ENCODE data around the gene EGFL6.

EGFL6 gene

DNA sequence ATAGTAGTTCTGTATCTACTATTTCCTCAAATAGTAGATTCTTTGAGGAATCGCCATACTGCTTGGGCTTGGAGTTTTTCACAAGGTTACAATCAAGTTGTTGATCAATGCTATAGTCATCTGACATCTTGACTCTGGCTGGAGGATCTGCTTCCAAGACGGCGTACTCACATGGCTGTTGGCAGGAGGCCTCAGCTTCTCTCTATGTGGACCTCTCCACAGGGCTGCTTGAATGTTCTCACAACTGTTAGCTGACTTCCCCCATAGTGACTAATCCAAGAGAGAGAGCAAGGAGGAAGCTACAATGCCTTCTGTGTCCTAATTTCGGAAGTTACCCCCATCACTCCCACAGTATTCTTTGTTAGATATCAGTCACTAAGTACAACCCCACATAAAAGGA is 10.3 kb downstream of the EGFL6 start:
- TF ChIP-seq YY1 (IDR thresholded peaks at IDR 0.05; ENCODE audit: low read depth) = no peak
- TF ChIP-seq CREB1 (IDR thresholded peaks at IDR 0.05; ENCODE audit: low read depth) = no peak
- TF ChIP-seq MAX (IDR thresholded peaks at IDR 0.05) = no peak
- TF ChIP-seq NFIC (IDR thresholded peaks at IDR 0.05) = no peak
- TF ChIP-seq TEAD4 (IDR thresholded peaks at IDR 0.05) = no peak
- no peak for TF ChIP-seq TCF12 (IDR thresholded peaks at IDR 0.05; ENCODE audit: low read depth)
- TF ChIP-seq CEBPB (IDR thresholded peaks at IDR 0.05) = no peak
- TF ChIP-seq REST (IDR thresholded peaks at IDR 0.05; ENCODE audit: low read depth) = no peak
- TF ChIP-seq FOXM1 (IDR thresholded peaks at IDR 0.05; ENCODE audit: borderline replicate concordance, low read depth) = no peak
- TF ChIP-seq USF1 (IDR thresholded peaks at IDR 0.05) = no peak
- no peak for TF ChIP-seq RAD21 (IDR thresholded peaks at IDR 0.05; ENCODE audit: low read depth)
- no peak for TF ChIP-seq EP300 (IDR thresholded peaks at IDR 0.05; ENCODE audit: borderline replicate concordance)
- no peak for TF ChIP-seq TAF1 (IDR thresholded peaks at IDR 0.05; ENCODE audit: low read depth)
- no peak for TF ChIP-seq ZBTB7A (IDR thresholded peaks at IDR 0.05; ENCODE audit: low read depth)
- TF ChIP-seq EGR1 (IDR thresholded peaks at IDR 0.05) = no peak

GRCh38 chrX:13581554-13581953 is 12.2 kb downstream of the EGFL6 start:
- TF ChIP-seq RAD21 (IDR thresholded peaks at IDR 0.05; ENCODE audit: low read depth) (no peak), EGR1 (IDR thresholded peaks at IDR 0.05) (no peak)

DNA sequence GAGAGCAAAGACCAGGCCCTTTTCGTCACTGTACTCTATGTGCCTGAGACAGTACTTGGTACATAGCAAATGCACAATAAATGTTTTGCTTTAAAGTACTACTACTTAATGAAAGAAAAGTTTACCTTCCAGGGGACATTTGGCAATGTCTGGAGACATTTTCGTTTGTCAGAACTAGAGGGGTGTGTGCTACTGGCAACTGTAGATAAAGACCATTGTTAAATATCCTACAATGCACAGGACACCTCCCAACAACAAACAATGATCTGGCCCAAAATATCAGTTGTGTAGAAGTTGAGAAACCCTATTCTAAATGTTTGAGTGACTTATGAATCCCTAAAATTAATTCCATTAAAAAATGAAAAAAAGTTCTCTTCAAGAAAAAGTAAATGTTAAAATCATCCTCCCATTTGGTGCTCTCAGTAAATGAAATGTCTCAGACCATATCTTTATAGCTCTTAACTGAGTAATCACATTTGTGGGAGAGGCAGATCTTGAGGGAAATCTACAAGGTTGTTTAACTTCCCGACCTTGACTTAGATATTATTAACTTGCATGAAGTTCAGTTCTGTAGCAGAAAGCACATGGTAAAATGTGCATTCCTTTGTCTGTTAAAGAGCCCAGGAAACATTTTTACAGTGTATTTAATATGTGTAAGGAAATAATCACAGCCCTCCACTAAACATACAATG is 18.5 kb downstream of the EGFL6 start:
- TF ChIP-seq USF1 (IDR thresholded peaks at IDR 0.05) (no peak), NFIC (IDR thresholded peaks at IDR 0.05) (no peak), CEBPB (IDR thresholded peaks at IDR 0.05) (no peak), FOXM1 (IDR thresholded peaks at IDR 0.05; ENCODE audit: borderline replicate concordance, low read depth) (no peak), RAD21 (IDR thresholded peaks at IDR 0.05; ENCODE audit: low read depth) (no peak), MAX (IDR thresholded peaks at IDR 0.05) (no peak), REST (IDR thresholded peaks at IDR 0.05; ENCODE audit: low read depth) (no peak), EGR1 (IDR thresholded peaks at IDR 0.05) (no peak), YY1 (IDR thresholded peaks at IDR 0.05; ENCODE audit: low read depth) (no peak), TAF1 (IDR thresholded peaks at IDR 0.05; ENCODE audit: low read depth) (no peak), CREB1 (IDR thresholded peaks at IDR 0.05; ENCODE audit: low read depth) (no peak), TEAD4 (IDR thresholded peaks at IDR 0.05) (no peak), EP300 (IDR thresholded peaks at IDR 0.05; ENCODE audit: borderline replicate concordance) (no peak), TCF12 (IDR thresholded peaks at IDR 0.05; ENCODE audit: low read depth) (no peak), ZBTB7A (IDR thresholded peaks at IDR 0.05; ENCODE audit: low read depth) (no peak)

DNA sequence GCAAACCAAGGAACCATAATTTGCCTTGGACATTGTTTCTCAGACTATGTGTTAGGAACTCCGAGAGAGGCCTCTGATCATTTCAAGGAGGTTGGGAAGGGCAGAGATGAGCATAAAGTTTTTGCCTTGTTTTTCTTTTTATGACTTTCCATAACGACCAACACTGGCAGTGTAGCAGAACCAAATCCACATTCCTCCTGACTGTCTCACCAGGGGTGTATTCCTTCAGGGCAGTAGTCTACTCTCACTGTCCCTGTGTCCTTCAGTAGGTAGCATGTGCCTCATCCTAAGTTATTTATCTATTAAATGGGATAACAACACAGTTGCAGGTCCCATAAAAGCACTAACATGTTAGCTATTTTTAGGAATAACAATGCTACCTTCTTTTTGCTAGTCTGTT is 20.8 kb downstream of the EGFL6 start:
- TF ChIP-seq FOXM1 (IDR thresholded peaks at IDR 0.05; ENCODE audit: borderline replicate concordance, low read depth) = no peak
- TF ChIP-seq TCF12 (IDR thresholded peaks at IDR 0.05; ENCODE audit: low read depth) = no peak
- no peak for TF ChIP-seq ZBTB7A (IDR thresholded peaks at IDR 0.05; ENCODE audit: low read depth)
- no peak for TF ChIP-seq MAX (IDR thresholded peaks at IDR 0.05)
- TF ChIP-seq CEBPB (IDR thresholded peaks at IDR 0.05) = no peak
- no peak for TF ChIP-seq REST (IDR thresholded peaks at IDR 0.05; ENCODE audit: low read depth)
- TF ChIP-seq TAF1 (IDR thresholded peaks at IDR 0.05; ENCODE audit: low read depth) = no peak
- TF ChIP-seq YY1 (IDR thresholded peaks at IDR 0.05; ENCODE audit: low read depth) = no peak
- TF ChIP-seq RAD21 (IDR thresholded peaks at IDR 0.05; ENCODE audit: low read depth) = no peak
- no peak for TF ChIP-seq EGR1 (IDR thresholded peaks at IDR 0.05)
- no peak for TF ChIP-seq NFIC (IDR thresholded peaks at IDR 0.05)
- no peak for TF ChIP-seq USF1 (IDR thresholded peaks at IDR 0.05)
- no peak for TF ChIP-seq TEAD4 (IDR thresholded peaks at IDR 0.05)
- no peak for TF ChIP-seq CREB1 (IDR thresholded peaks at IDR 0.05; ENCODE audit: low read depth)

All from Ishikawa (cell line).